GM19463 (cell line): ENCODE results near the gene DSCAML1.

Experiments
- ATAC-seq: cut with Tn5 transposase; IDR thresholded peaks from one replicate; pipeline ENCODE4 v1.9.1; 2021; ENCODE audit warnings: mild to moderate bottlenecking, moderate library complexity; ENCODE audit not compliant: unreplicated experiment

The DSCAML1 gene

GRCh38 chr11:117394221-117394925, 402.6 kb downstream of the DSCAML1 start:
- ATAC-seq = no peak

GRCh38 chr11:117392979-117393378, 404.0 kb downstream of the DSCAML1 start:
- ATAC-seq = no peak

- no peak for ATAC-seq
Observed at GRCh38 chr11:117392001-117392690, 404.9 kb downstream of the DSCAML1 start.

- ATAC-seq = no peak
Observed at GRCh38 chr11:117391181-117391580, 405.8 kb downstream of the DSCAML1 start.

DNA sequence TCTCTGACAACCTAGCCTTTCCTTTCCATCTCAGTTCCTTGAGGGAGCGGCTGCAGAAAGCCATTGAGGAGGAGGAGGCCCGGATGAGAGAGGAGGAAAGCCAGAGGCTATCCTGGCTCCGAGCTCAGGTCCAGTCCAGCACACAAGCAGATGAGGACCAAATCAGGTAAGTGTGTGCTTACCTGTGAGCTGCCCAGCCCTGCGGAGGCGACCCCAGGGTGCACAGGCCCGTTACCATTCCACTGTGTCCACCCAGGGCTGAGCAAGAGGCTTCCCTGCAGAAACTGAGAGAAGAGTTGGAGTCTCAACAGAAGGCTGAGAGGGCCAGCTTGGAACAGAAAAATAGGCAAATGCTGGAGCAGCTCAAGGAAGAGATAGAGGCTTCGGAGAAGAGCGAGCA, 406.3 kb downstream of the DSCAML1 start:
- no peak for ATAC-seq

DNA sequence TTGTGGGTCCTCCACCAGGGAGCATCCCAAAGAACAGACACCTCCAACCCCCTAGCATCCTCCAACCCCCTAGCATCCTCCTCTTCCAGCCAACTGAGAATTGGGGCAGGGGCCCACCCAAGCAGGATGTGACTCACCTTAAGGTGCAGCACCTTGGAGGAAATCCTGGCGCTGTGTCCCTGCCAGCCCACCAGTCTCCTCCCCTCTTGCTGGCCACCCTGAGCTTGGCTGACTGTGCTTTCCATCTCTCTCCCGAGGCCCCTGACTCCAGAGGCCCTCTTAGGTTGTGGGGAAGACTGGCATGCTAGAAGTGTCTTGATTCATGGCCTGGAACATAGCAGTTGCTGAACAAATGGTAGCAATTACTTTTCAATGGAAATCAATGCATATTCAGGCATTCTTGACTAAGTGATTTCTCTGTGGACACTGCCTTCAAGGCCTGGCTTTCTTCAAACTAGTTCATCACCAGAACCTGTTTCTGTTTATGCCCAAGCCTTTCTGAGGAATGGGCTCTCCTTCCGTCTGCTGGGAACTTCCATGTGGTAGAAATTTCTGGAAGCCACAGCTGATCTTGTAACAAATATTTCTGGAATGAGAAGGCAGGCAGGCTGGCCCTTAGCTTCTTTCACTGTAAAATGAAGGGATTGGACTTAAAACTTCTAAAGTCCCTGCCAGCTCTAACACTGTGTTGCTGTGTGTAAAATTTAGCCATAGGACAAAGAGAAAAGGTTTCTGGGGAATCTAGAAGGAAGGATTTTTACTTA, 408.8 kb downstream of the DSCAML1 start:
- no peak for ATAC-seq

- ATAC-seq = no peak
Observed at GRCh38 chr11:117385906-117386305, 411.1 kb downstream of the DSCAML1 start.

DNA sequence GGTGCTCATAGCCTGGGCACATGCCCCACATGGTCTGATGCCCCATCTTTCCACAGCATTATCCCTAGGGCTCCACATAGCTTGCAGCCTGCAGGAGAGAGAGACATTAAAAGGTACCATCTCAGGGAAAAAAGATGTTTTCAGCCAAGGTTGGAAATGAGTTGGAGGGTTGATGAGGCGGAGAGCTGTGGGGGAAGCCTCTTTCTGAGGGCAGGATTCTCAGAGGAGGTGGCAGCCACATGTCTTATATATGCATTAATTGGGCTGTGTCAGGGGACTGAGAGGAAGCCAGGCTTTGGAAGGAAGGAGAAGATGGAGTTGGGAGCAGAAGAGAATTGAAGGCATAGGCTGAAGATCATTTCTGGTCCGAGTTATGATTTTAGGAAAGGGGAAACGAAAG, 411.5 kb downstream of the DSCAML1 start:
- no peak for ATAC-seq

DNA sequence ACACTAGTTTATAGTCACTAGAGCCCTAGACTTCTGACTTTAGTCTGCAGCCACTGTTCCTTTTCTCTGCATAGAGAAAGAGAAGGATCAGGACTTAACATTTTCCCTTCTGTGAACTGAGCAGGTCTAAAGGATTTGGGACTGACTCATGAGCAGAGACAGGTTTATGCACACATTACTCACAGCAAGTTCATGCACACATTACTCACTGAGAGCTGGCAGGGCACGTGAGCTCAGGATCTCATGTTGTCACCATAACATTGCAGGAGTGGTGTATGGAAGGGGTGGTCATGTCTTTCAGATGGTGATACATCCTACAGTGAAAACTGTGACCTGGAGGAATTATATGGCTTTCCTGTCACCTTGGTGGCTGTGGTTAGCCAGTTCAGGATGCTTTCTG, 413.0 kb downstream of the DSCAML1 start:
- ATAC-seq = no peak

- ATAC-seq = no peak
Observed at GRCh38 chr11:117382746-117383145, 414.3 kb downstream of the DSCAML1 start.

DNA sequence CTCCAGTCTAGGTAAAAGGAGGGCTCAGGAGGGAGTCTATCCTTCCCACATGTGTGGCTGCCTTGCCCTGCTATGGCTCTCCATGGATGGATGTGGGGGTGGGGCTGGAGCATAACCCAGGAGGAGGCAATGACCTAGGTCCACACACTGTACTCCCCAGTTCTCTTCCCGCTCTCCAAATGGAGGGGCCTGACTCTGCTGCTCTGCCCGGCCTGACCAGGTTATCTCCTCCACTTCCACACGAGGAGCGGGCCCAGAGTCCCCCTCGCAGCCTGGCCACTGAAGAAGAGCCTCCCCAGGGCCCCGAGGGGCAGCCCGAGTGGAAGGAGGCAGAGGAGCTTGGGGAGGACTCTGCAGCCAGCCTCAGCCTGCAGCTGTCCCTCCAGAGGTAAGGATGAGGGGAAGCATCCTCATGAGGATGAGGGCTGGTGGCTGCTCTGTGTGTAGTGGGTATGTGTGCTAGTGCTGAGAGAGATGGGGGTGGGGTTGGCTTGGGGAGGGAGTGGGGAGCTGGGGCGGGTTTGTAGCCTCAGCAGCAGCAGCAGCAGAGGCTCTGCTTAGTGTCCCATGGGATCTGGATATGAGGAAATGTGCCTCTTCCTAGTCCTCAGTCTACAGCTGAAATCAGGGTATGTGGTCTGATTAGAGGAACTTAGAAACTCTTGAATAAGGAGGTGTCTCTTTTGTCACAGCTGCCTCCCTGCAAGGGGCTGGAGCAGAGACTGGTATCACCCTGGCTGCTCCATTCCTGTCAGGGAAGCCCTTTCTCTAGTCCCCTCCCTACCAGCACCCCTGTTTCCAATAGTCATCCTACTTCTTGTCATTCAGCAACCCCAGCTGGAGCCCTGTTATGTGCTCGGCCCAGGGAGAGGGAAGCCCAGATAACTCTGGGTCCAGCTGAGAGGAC, 415.3 kb downstream of the DSCAML1 start:
- ATAC-seq = no peak

DNA sequence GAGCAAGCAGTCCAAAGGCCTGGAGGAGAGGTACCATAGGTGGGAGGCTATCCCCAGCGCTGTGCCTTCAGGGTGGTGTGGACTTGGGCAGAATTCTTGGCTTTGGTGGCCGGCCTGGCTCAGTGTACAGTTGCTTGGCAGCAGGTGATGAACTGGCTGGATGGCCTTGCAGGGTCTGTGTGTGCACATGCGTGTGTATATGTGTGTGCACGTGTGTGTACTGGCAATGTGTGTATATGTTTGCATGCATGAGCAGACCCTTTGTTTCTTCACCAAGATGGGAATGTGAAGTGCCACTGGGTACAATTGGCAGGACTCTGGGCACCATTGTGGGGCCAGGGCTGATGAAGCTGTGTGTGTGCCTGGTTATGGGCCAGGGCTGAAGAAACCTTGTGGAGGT, 416.3 kb downstream of the DSCAML1 start:
- ATAC-seq = no peak

DNA sequence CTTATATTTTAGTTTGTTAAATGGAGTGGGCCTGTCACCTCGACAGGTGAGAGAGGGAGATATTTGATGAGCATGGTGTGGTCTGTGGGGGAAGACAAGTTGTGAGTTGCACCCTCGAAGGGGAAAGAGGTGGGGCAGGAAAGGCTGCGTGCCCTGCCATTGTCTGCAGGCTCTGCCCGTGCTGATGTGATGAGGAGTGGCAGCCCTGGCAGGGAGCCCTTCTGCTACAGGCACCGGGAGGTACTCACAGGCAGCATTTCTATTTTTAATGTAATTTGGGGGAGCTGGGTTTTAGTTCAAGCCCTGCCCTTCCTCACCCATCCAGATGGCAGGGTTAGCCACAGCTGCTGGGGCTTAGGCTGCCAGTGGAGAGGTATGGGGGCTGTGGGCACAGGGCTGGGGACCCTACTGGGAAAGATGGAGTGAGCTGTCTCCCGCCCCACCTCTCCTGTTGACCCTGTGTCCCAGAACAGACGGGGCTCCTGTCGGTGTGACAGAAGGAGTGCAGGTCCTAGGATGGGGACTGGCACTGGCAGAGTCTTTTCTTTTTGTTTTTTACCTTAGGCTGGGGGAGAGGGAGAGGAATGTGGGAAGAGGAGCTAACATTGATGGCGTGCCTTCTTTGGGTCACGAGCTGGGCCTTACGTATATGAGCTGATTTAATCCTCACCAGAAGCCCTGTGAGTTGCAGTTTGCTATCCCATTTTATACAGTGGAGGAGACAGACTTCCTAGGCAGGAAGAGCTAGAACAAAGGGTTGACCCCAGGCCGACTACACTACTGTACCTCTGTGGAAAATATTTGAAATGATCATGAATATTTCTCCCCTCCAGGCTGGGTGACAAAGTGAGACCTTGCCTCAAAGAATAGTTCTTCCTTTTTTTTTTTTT, 417.8 kb downstream of the DSCAML1 start:
- no peak for ATAC-seq
